Liver (tissue), 9 donors: Measurements from ENCODE around the gene DUSP8. TPM values are rescaled to one million over a fixed set of nuclear protein-coding genes. Genes with fewer than 3 reads are reported as not detected.

Experiments used
- DNase-seq: peaks from one replicate; pipeline ENCODE4 v3.0.0-alpha.2; 2017; ENCODE audit warnings: low spot score
- H3K27ac ChIP-seq, 2 donors: one replicate each; pipeline ENCODE4 v1.7.0; 2013; ENCODE audit warnings: inconsistent platforms in 2 of 2, low read length in 2 of 2, control low read depth in 1 of 2, low read depth in 1 of 2, mild to moderate bottlenecking in 1 of 2
- H3K27me3 ChIP-seq, 4 donors: one replicate each; pipeline versions ENCODE4 v1.6.1 to v1.7.0; 2013; ENCODE audit warnings: low read length in 3 of 4, inconsistent platforms in 1 of 4, mild to moderate bottlenecking in 1 of 4, moderate library complexity in 1 of 4; ENCODE audit not compliant: control insufficient read depth in 4 of 4, insufficient read depth in 4 of 4
- H3K36me3 ChIP-seq, 4 donors: one replicate each; pipeline versions ENCODE4 v1.6.1 to v1.7.0; 2013; ENCODE audit warnings: low read length in 3 of 4, mild to moderate bottlenecking in 3 of 4, low read depth in 1 of 4, moderate library complexity in 1 of 4; ENCODE audit not compliant: control insufficient read depth in 4 of 4, insufficient read depth in 3 of 4
- H3K4me1 ChIP-seq, 4 donors: one replicate each; pipeline versions ENCODE4 v1.6.1 to v1.7.0; 2013; ENCODE audit warnings: low read length in 3 of 4, mild to moderate bottlenecking in 3 of 4, moderate library complexity in 1 of 4; ENCODE audit not compliant: control insufficient read depth in 4 of 4, insufficient read depth in 4 of 4
- H3K4me3 ChIP-seq, 3 donors: one replicate each; pipeline versions ENCODE4 v1.6.1 to v1.7.0; 2013; ENCODE audit warnings: low read length in 3 of 3, control low read depth in 1 of 3, low read depth in 1 of 3, mild to moderate bottlenecking in 1 of 3
- H3K9ac ChIP-seq, 2 donors: one replicate each; pipeline ENCODE4 v1.7.0; 2013; ENCODE audit warnings: low read length in 2 of 2, mild to moderate bottlenecking in 2 of 2, moderate library complexity in 2 of 2, control low read depth in 1 of 2, low read depth in 1 of 2
- H3K9me3 ChIP-seq, 4 donors: one replicate each; pipeline versions ENCODE4 v1.6.1 to v1.7.0; 2013; ENCODE audit warnings: low read length in 3 of 4; ENCODE audit not compliant: control insufficient read depth in 4 of 4
- EGR1 ChIP-seq, 2 donors: IDR thresholded peaks; 2 replicates each; pipeline ENCODE4 v1.6.1; 2016 to 2018; ENCODE audit warnings: antibody characterized with exemption in 2 of 2, low read depth in 2 of 2
- FOXA1 ChIP-seq: IDR thresholded peaks from 2 replicates; pipeline ENCODE4 v1.6.1; 2016; ENCODE audit warnings: antibody characterized with exemption
- FOXA2 ChIP-seq: IDR thresholded peaks from 2 replicates; pipeline ENCODE4 v1.6.1; 2016; ENCODE audit warnings: antibody characterized with exemption
- GABPA ChIP-seq, 2 donors: IDR thresholded peaks in 1 of 2; conservative IDR thresholded peaks in 1 of 2; 2 replicates each; pipeline ENCODE4 v1.6.1; 2016; ENCODE audit warnings: antibody characterized with exemption in 2 of 2, mild to moderate bottlenecking in 1 of 2, moderate library complexity in 1 of 2
- NR2F2 ChIP-seq: IDR thresholded peaks from 2 replicates; pipeline ENCODE4 v1.6.1; 2016; ENCODE audit warnings: antibody characterized with exemption
- RAD21 ChIP-seq, 2 donors: IDR thresholded peaks; 2 replicates each; pipeline ENCODE4 v1.6.1; 2016; ENCODE audit warnings: antibody characterized with exemption in 2 of 2, mild to moderate bottlenecking in 2 of 2
- RXRA ChIP-seq, 2 donors: IDR thresholded peaks; 2 replicates each; pipeline ENCODE4 v1.6.1; 2017 to 2018; ENCODE audit warnings: antibody characterized with exemption in 2 of 2, mild to moderate bottlenecking in 1 of 2
- SP1 ChIP-seq: IDR thresholded peaks from 2 replicates; pipeline ENCODE4 v1.6.1; 2018; ENCODE audit warnings: antibody characterized with exemption, mild to moderate bottlenecking
- TAF1 ChIP-seq: conservative IDR thresholded peaks from 2 replicates; pipeline ENCODE4 v1.6.1; 2016; ENCODE audit warnings: antibody characterized with exemption, mild to moderate bottlenecking
- YY1 ChIP-seq: IDR thresholded peaks from 2 replicates; pipeline ENCODE4 v1.6.1; 2016; ENCODE audit warnings: antibody characterized with exemption, mild to moderate bottlenecking
- WGBS: extraction: QIAGEN DNeasy Blood & Tissue Kit; methylation state at CpG from one replicate; pipeline ENCODE4 v1.1.7; 2013; 5-methylcytosine and 5-hydroxymethylcytosine counted together
- polyA plus RNA-seq, 2 donors: library from polyadenylated mRNA; stranded (reverse) in 1 of 2; unstranded in 1 of 2; fragments of 200-250 nt in 1 of 2; fragments of >200 nt in 1 of 2; fragmentation: Nextera tagmentation in 1 of 2; extraction: Ambion mirVana in 1 of 2; gene quantifications; one replicate each; pipeline versions ENCODE4 v1.2.1 to v1.2.3, GENCODE V29; 2013 to 2015
- total RNA-seq, 2 donors: library from RNA; depleted of rRNA; stranded (reverse); fragments of >200 nt; gene quantifications; one replicate each; pipeline ENCODE4 v1.2.3, GENCODE V29; 2014
- TF ChIP-seq, protein P1 (sequence below): IDR thresholded peaks from 2 replicates; pipeline ENCODE4 v1.6.1; 2016; ENCODE audit warnings: antibody characterized with exemption
- TF ChIP-seq, protein P2 (sequence below): IDR thresholded peaks from 2 replicates; pipeline ENCODE4 v1.6.1; 2016; ENCODE audit warnings: antibody characterized with exemption
- TF ChIP-seq, protein P3 (sequence below): IDR thresholded peaks from 2 replicates; pipeline ENCODE4 v1.6.1; 2016; ENCODE audit warnings: antibody characterized with exemption, mild to moderate bottlenecking
- TF ChIP-seq, protein P4 (sequence below): fragments of 150-350 bp; IDR thresholded peaks from 2 replicates; pipeline ENCODE4 v1.5.1; 2017; ENCODE audit warnings: improper control_type of control experiment, low read depth, low read length; ENCODE audit not compliant: missing input control
- donor health status: healthy.
- donor health status: healthy.
- donor health status: healthy.
- donor health status: healthy.
- donor health status: healthy.

DUSP8 gene
- total and polyA plus RNA-seq, 4 donors, result 0.06 to 0.33 (median 0.21) TPM

DNA sequence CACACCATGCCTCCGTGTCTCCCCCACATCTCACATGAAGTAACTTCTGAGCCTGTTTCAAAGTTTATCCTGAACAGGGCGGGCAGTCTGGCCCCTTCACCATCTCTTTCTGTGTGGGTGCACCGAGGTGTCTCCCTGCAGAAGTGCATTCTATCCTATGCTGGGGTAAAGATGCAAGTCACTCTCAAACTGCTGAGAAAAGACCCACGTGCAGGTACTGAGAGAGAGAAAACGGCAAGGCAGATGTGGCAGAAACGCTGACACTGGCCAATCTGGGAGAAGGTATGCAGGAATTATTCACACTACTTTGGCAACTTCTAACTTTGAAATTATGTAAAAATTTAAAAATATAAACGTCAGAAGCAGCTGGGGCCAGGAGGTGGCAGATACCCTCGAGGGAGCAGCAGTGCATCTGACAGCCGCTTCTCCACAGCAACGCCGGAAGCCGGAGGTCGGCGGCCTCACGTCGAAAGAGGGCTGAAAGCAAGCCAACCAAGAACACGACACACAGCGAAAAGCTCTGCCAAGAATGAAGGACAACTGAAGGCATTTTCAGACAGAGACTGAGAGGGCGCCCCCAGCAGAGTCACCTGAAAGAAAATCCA lies 51.3 kb downstream of the DUSP8 start:
- DNase-seq, result no peak
- H3K27ac ChIP-seq, result no peak overlapping the region
- peak; percentile 33 for TF ChIP-seq NR2F2
- no peak for TF ChIP-seq FOXA1
- TF ChIP-seq, protein P1, sequence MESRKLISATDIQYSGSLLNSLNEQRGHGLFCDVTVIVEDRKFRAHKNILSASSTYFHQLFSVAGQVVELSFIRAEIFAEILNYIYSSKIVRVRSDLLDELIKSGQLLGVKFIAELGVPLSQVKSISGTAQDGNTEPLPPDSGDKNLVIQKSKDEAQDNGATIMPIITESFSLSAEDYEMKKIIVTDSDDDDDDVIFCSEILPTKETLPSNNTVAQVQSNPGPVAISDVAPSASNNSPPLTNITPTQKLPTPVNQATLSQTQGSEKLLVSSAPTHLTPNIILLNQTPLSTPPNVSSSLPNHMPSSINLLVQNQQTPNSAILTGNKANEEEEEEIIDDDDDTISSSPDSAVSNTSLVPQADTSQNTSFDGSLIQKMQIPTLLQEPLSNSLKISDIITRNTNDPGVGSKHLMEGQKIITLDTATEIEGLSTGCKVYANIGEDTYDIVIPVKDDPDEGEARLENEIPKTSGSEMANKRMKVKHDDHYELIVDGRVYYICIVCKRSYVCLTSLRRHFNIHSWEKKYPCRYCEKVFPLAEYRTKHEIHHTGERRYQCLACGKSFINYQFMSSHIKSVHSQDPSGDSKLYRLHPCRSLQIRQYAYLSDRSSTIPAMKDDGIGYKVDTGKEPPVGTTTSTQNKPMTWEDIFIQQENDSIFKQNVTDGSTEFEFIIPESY, result no peak
- TF ChIP-seq, protein P2, sequence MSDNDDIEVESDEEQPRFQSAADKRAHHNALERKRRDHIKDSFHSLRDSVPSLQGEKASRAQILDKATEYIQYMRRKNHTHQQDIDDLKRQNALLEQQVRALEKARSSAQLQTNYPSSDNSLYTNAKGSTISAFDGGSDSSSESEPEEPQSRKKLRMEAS, result no peak
- no peak for TF ChIP-seq FOXA2
- TF ChIP-seq, protein P3, sequence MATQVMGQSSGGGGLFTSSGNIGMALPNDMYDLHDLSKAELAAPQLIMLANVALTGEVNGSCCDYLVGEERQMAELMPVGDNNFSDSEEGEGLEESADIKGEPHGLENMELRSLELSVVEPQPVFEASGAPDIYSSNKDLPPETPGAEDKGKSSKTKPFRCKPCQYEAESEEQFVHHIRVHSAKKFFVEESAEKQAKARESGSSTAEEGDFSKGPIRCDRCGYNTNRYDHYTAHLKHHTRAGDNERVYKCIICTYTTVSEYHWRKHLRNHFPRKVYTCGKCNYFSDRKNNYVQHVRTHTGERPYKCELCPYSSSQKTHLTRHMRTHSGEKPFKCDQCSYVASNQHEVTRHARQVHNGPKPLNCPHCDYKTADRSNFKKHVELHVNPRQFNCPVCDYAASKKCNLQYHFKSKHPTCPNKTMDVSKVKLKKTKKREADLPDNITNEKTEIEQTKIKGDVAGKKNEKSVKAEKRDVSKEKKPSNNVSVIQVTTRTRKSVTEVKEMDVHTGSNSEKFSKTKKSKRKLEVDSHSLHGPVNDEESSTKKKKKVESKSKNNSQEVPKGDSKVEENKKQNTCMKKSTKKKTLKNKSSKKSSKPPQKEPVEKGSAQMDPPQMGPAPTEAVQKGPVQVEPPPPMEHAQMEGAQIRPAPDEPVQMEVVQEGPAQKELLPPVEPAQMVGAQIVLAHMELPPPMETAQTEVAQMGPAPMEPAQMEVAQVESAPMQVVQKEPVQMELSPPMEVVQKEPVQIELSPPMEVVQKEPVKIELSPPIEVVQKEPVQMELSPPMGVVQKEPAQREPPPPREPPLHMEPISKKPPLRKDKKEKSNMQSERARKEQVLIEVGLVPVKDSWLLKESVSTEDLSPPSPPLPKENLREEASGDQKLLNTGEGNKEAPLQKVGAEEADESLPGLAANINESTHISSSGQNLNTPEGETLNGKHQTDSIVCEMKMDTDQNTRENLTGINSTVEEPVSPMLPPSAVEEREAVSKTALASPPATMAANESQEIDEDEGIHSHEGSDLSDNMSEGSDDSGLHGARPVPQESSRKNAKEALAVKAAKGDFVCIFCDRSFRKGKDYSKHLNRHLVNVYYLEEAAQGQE, result no peak
- no peaks in the 10 kb centered on the region for H3K9me3 ChIP-seq
- WGBS, result 58% methylated on average over 19 of the region's 19 CpGs
- peaks cover 0 to 9% (median under 1%) of the 10 kb centered on the region in 4 donors for H3K4me1 ChIP-seq
- no peak overlapping the region for H3K9ac ChIP-seq
- no peak overlapping the region for H3K4me3 ChIP-seq
- no peaks in the 10 kb centered on the region for H3K27me3 ChIP-seq
- no peaks in the 10 kb centered on the region for H3K36me3 ChIP-seq

DNA sequence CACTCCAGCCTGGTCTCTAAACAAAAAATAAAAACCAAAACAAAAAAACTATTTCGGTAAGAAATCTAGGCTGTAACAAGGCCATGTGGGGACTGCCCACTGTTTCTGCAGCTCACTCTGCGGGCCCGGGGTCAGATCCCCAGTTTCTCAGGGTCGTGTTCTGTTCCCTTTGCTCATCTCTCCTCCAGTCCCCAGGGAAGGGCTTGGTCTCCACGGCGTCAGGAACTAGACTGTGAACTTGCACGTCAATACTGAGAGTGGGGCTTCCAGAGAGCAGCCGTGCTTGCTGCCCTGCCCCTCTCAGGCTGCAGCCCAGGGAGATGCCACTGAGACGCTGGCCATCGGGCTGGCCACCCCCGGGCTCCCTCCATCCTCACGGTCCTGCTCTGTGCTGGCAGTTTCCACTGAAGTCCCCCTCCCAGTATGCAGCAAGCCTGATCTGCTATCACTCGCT lies 51.8 kb downstream of the DUSP8 start:
- no peaks in the 10 kb centered on the region for H3K36me3 ChIP-seq
- no peak overlapping the region for H3K4me3 ChIP-seq
- H3K4me1 ChIP-seq, result peaks cover 2 to 15% (median 5%) of the 10 kb centered on the region in 4 donors
- no peak overlapping the region for H3K9ac ChIP-seq
- TF ChIP-seq RAD21 (IDR thresholded peaks at IDR 0.05) (no peak), RXRA (IDR thresholded peaks at IDR 0.05) (no peak), FOXA2 (no peak), GABPA (IDR thresholded peaks at IDR 0.05 in 1 of 2, conservative IDR thresholded peaks at IDR 0.05 in 1 of 2) (no peak), YY1 (no peak), TAF1 (no peak), SP1 (no peak), EGR1 (IDR thresholded peaks at IDR 0.05; ENCODE audit: low read depth in 2 of 2) (no peak)
- TF ChIP-seq, protein P3, result no peak
- TF ChIP-seq, protein P2, result no peak
- TF ChIP-seq, protein P4, sequence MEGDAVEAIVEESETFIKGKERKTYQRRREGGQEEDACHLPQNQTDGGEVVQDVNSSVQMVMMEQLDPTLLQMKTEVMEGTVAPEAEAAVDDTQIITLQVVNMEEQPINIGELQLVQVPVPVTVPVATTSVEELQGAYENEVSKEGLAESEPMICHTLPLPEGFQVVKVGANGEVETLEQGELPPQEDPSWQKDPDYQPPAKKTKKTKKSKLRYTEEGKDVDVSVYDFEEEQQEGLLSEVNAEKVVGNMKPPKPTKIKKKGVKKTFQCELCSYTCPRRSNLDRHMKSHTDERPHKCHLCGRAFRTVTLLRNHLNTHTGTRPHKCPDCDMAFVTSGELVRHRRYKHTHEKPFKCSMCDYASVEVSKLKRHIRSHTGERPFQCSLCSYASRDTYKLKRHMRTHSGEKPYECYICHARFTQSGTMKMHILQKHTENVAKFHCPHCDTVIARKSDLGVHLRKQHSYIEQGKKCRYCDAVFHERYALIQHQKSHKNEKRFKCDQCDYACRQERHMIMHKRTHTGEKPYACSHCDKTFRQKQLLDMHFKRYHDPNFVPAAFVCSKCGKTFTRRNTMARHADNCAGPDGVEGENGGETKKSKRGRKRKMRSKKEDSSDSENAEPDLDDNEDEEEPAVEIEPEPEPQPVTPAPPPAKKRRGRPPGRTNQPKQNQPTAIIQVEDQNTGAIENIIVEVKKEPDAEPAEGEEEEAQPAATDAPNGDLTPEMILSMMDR, result no peak
- DNase-seq, result no peak
- WGBS, result 89% methylated on average over 13 of the region's 13 CpGs
- H3K27me3 ChIP-seq, result no peaks in the 10 kb centered on the region
- no peak overlapping the region for H3K27ac ChIP-seq
- no peaks in the 10 kb centered on the region for H3K9me3 ChIP-seq
